Tibial nerve (tissue), 3 donors: ENCODE results near the gene GRXCR2.

Experiments used
- CTCF ChIP-seq, 5 experiments: fragments of 200-600 bp in 3 of 5; fragments of 450-650 bp in 2 of 5; sonication (generic) in 3 of 5; IDR thresholded peaks; one replicate each; pipeline ENCODE4 v1.5.1; 2016 to 2019; ENCODE audit warnings: antibody characterized with exemption in 5 of 5, mild to moderate bottlenecking in 3 of 5, moderate library complexity in 2 of 5
- POLR2A ChIP-seq, 2 donors: fragments of 450-650 bp; IDR thresholded peaks; one replicate each; pipeline ENCODE4 v1.6.1; 2017; ENCODE audit warnings: antibody characterized with exemption in 2 of 2, mild to moderate bottlenecking in 2 of 2, moderate library complexity in 2 of 2

GRCh38 chr5:145872486-145872885 lies 328 bp downstream of the GRXCR2 start:
- TF ChIP-seq CTCF (IDR thresholded peaks at IDR 0.05) = no peak
- no peak for TF ChIP-seq POLR2A (IDR thresholded peaks at IDR 0.05)
